Thyroid gland (tissue), 4 donors: ENCODE data around the gene TCF7L2.

Experiments
- CTCF ChIP-seq, 6 experiments: fragments of 200-600 bp in 3 of 6; fragments of 450-650 bp in 3 of 6; sonication (generic) in 3 of 6; IDR thresholded peaks; one replicate each; pipeline ENCODE4 v1.5.1; 2016 to 2019; ENCODE audit warnings: antibody characterized with exemption in 6 of 6, mild to moderate bottlenecking in 2 of 6, inconsistent platforms in 1 of 6, moderate library complexity in 1 of 6
- POLR2A ChIP-seq, 2 donors: fragments of 450-650 bp; IDR thresholded peaks; one replicate each; pipeline ENCODE4 v1.6.1; 2017; ENCODE audit warnings: antibody characterized with exemption in 2 of 2, mild to moderate bottlenecking in 2 of 2, moderate library complexity in 1 of 2

- TF ChIP-seq CTCF (IDR thresholded peaks at IDR 0.05) (no peak), POLR2A (IDR thresholded peaks at IDR 0.05) (no peak)
Observed at GRCh38 chr10:113169853-113170460, 219.9 kb downstream of the TCF7L2 start.
